ENCODE measurements around the gene HOXB7. TPM values are rescaled to one million over a fixed set of nuclear protein-coding genes. Genes with fewer than 3 reads are reported as not detected.

The HOXB7 gene
- total RNA-seq, 1 experiment from 2014 or later: not detected

- DNase-seq (ENCODE audit: low spot score) (no peak), ATAC-seq (no peak)
- Mint-ChIP-seq H3K9me3 (no peaks in the 10 kb centered on the region), H3K36me3 (no peaks in the 10 kb centered on the region), H3K4me1 (peaks cover 21% of the 10 kb centered on the region), H3K27ac (no peak overlapping the region), H3K4me3 (no peak overlapping the region), H3K27me3 (ENCODE audit: low read depth) (peaks cover 100% of the 10 kb centered on the region; the same call in 1 of the 2 replicates)
- TF ChIP-seq CREM (CRISPR knock-in tag; IDR thresholded peaks at IDR 0.05) (no peak), E2F1 (CRISPR knock-in tag; IDR thresholded peaks at IDR 0.05) (no peak), ZNF396 (CRISPR knock-in tag; IDR thresholded peaks at IDR 0.05; ENCODE audit: borderline replicate concordance) (no peak)
- POLR2A ChIA-PET: no interaction called here
- CTCF ChIA-PET: interaction anchor here (0.8 to 2.4 kb wide), 34 partner anchors 9 to 612 kb away, joined by 3 to 54 read pairs (median 9); partner anchors contain the start of genes ATP5MC1, HOXB3, HOXB5 and HOXB9
Measured at GRCh38 chr17:48637323-48638260, 26.8 kb upstream of the HOXB7 start.

- Mint-ChIP-seq H3K9me3 (no peaks in the 10 kb centered on the region), H3K36me3 (no peaks in the 10 kb centered on the region), H3K4me1 (peaks cover 18% of the 10 kb centered on the region), H3K4me3 (peak overlapping the region; percentile 45), H3K27me3 (ENCODE audit: low read depth) (peaks cover 100% of the 10 kb centered on the region; the same call in 1 of the 2 replicates), H3K27ac (no peak overlapping the region)
- POLR2A ChIA-PET: interaction anchor here (0.6 kb wide), 2 partner anchors 8 to 588 kb away, joined by 3 read pairs; partner anchors contain the start of gene NFE2L1
- peak; percentile 99 for DNase-seq (ENCODE audit: low spot score)
- CTCF ChIA-PET: interaction anchor here (0.6 to 2.4 kb wide), 110 partner anchors 8 to 1773 kb away, joined by 3 to 54 read pairs (median 5); partner anchors contain the start of genes ATP5MC1, HOXB13, HOXB3 and HOXB4
- peak; percentile 89 for ATAC-seq
- TF ChIP-seq CTCF (IDR thresholded peaks at IDR 0.05) (peak; percentile 62), KAT7 (CRISPR knock-in tag; IDR thresholded peaks at IDR 0.05; ENCODE audit: borderline replicate concordance) (no peak), MXD4 (CRISPR knock-in tag; IDR thresholded peaks at IDR 0.05; ENCODE audit: borderline replicate concordance) (no peak), JAZF1 (CRISPR knock-in tag; IDR thresholded peaks at IDR 0.05) (no peak), PRRX2 (CRISPR knock-in tag; IDR thresholded peaks at IDR 0.05) (no peak), MLX (CRISPR knock-in tag; IDR thresholded peaks at IDR 0.05) (no peak), GABPB1 (CRISPR knock-in tag; IDR thresholded peaks at IDR 0.05) (peak; percentile 26; the same call in 1 of the 2 replicates), TCF7 (CRISPR knock-in tag; IDR thresholded peaks at IDR 0.05; ENCODE audit: low read depth) (no peak), USF1 (CRISPR knock-in tag; IDR thresholded peaks at IDR 0.05) (no peak), GTF2I (CRISPR knock-in tag; conservative IDR thresholded peaks at IDR 0.05) (no peak), PRDM15 (CRISPR knock-in tag; IDR thresholded peaks at IDR 0.05) (no peak), SP1 (CRISPR knock-in tag; conservative IDR thresholded peaks at IDR 0.05) (0 out of 2 replicates have a peak, but pooled peaks have one; percentile 44), E2F4 (CRISPR knock-in tag; IDR thresholded peaks at IDR 0.05; ENCODE audit: borderline replicate concordance, low read depth) (no peak), NFATC4 (CRISPR knock-in tag; IDR thresholded peaks at IDR 0.05) (no peak), HMGXB4 (CRISPR knock-in tag; IDR thresholded peaks at IDR 0.05) (peak; percentile 64; the same call in 1 of the 2 replicates)
Measured at GRCh38 chr17:48636177-48637018, 25.6 kb upstream of the HOXB7 start.
